Stromal cell of bone marrow (primary cell): Measurements from ENCODE around the gene MATN3.

ENCODE experiments used
- DNase-seq: peaks from one replicate; pipeline ENCODE4 v3.0.0-alpha.2; 2012; ENCODE audit warnings: low read depth

The MATN3 gene

DNA sequence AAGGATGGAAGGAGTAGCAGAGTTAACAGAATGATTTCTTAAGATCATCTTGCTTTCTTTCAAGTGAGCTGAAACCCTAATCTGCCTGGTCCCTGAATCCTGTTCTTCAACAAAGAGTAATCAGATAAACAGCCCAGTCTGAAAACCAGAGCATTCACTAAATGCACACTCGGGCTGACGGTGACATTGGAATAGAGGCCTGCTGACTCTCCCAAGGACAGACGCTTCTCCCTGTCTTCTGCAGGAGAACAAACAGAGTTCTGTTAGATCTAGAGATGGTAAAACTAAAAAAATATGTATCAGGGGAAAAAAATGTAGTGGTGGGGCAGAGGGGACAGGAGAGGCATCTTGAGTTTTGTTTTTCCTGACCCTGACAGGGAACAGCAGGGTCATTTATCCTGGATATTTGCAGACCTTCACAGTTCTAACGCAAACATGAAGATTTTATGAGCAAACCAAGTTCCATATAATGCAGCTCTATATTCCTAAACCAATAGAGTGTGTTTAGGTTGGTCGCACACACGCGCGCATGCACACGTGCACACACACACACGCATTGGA lies 7.3 kb downstream of the MATN3 start:
- DNase-seq: no peak

DNA sequence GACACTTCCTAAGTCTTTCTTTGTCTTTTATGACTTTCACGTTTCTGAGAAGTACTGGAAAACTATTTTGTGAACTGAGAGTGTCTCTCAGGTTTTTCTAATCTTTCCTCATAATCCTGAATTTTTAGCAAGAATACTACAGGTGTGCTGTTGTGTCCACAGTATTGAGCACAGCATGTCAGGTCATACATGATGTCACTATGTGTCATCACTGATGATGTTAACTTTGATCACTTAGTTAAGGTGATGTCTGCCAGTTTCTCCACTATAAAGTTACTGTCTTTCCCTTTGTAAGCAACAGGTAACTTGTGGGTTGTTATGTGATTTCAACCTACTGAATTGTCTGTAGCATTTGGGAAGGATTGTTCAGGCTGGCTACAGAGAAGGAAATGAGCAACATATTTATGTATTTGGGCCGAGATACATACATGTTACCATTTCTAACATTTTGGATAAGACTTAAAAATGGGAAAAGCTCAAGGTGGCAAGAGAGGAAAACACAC lies 11.1 kb downstream of the MATN3 start:
- DNase-seq: no peak

DNA sequence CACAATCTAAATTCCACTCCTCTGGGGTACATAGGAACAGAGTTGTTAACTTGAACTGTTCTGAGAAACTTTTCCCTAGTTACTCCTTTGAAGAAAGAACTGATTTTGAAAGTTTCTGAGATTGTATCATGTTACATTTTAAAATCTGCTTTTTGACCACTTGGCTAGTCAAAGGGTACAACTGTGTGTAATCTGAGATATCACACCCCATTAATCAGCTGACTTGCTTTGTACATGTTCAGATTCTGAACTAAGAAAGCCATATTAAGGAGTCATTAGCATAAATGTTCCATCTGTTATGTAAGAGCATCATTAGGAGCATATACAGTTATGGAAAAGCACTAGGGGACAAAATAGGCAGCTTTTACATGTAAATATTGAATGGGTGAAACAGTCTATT lies 18.7 kb downstream of the MATN3 start:
- no peak for DNase-seq

DNA sequence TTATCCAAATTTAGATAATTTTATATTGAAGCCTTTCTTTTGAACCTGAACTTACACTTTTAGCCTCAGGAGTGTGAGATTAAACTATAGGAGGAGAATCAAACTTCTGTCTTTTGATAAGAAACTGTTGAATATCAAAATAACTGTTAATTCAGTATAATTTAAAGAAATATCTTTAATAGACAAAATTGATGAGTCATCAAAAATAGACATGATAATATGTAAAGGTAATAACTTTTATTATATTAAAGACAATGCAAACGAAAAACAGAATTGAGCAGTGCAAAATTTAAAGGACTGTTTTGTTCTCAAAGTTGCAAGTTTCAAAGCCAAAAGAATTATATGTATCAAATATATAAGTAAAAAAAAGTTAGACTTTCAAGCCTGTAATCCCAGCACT lies 20.6 kb downstream of the MATN3 start:
- no peak for DNase-seq

DNA sequence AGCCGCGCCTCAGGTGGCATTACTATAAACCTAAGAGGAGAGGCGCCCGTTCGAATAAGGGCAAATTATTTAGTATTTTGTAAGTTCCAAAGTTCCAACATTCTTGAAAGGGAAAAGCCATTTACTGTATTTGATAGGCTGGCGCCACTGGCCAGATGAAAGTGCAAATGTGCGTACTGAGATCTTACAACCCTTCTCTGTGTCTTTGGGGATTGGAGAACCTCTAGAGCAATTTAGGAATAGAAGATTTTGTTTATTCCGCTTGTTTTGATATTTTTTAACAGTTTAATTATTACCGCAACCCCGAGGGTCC lies 22.1 kb downstream of the MATN3 start:
- no peak for DNase-seq

DNA sequence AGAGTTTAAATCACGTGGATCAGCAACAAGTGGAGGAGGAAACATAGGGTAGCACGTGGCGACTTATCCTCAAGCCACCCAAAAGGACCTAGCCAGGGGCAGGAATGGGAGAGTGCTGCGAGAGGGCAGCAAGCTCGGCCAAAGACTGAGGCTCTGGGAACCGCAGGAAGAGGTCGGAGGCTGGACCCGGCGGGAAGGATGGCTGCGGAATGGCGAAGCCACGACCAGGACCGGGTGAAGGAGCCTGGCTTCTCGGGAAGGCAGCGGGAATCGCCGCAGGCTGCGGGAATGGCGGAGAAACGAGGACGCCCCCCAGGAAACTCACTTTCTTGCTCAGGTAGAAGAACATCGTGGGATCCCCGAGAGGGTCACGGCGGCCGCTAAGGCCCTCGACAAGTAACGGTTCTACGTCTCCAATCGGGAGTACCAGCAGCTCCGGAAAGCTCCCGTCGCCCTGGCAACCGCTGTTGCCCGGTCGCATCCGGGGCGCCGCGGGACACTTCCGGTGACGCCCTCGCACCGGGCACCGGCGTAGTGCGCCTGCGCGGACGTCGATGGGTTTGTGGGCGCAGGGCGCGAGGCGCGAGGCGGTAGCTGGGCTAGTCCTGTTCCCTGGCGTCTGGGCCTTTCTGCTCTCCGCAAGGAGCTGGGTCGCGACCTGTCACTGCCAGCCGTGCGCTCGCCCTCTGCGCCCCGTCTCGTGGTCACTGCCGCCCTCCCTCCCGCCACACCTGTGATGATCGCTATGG lies 22.6 kb downstream of the MATN3 start, which contains the start of gene WDR35:
WDR35 (minus strand) TSS at position 439 of the 749 bp plus-strand sequence; CDS start at position 349, 90 bp downstream.
- DNase-seq: peak; percentile 82

DNA sequence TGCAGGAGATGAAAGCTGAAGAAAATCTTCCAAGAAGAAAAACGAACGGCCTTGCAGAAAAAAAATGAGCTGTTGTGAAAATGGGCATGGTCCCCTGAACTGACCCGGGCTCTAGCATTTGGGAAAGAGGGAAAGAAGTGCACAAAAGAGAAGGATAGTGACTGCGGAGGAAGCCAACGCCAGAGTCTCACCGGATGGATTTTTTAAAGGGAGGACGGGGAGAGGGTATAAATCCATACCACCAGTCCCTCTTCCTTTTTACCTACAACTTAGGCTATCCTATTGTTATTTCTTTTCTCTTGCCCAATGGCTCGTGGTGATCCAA lies 23.2 kb downstream of the MATN3 start:
- DNase-seq: no peak

DNA sequence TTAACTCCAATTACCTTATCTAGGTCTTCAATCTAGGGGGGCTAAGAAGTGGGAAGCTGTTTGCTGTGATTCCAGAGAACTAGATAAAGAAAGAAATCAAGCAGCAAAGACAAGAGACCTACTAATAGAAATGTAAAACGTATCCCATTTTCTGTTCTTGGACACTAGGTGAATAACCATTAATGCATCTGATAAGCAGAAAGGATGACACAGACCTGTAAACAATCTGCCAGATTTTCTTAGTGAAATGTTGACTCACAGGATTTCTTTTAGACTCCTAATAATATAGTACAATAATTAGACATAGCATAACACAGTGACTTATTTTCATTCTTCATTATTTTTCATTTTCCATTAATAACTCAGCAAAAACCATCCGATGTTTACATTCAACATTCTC lies 23.9 kb downstream of the MATN3 start:
- no peak for DNase-seq

DNA sequence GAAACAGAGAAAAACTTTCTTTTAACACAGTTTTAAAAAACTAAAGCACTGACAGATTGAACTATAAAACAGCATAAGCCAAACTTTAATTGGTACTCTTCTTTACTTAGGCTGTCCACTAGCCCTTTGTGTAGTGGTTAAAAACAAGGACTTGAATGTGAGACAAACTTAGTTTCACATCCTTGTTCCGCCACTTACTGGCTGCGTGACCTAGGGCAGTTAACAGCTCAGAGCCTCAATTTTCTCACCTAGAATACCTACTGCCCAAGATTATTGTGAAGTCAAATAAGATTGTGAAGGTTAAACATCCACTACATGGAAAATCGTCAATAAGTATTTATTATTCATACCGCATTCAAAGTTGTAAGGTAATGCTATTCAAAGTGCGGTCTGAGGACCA lies 24.5 kb downstream of the MATN3 start:
- no peak for DNase-seq

DNA sequence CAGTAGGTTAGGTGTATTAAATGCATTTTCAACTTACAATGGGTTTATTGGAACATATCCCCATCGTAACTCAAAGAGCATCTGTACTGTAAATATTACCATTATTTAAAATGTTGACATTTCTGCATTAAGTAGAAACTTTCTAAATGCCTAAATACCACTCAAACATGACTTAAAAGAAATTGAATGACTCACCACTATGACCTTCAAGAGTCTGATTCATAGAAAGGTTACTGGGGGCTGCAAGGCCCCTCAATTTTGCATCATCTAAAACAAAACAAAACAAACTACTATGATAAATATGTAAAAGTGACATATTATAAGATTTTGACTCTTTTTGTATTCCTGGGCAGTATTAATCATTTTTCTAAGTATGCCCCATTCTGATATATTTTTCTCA lies 30.2 kb downstream of the MATN3 start:
- no peak for DNase-seq

DNA sequence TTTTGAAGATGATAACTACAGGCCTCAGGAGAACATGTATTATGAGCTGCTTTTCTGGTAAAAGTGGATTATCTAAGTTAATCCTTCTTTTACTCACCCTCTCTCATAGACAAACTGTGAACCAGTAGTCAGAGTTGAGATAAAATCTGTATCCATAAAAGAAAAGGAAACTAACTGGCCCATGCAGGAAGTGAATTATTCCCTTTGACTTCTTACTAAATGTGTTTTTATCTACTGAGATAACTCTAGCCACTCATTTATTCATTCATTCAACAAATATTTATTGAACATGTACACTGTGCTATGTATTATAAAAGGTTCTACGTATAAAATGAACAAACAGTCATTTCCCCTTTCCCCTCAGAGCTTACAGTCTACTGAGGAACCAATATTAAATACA lies 32.5 kb downstream of the MATN3 start:
- DNase-seq: no peak

DNA sequence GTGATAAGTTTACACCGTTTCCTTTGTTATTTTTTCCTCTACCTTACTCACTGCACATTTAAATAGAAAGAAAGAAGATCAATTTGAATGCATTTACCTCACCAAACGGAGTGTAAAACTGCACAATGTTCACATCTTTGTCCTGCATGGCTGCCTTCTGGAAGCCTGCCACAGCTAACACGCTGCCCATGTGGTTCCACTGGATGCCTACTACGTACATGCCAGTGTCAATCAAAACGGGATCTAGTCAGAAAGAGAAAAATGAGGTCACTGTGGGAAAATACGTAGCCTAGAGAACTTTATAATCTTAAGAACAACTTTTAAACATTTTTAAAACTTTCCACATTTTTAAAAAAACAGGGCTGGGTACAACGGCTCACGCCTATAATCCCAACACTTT lies 39.0 kb downstream of the MATN3 start:
- no peak for DNase-seq

DNA sequence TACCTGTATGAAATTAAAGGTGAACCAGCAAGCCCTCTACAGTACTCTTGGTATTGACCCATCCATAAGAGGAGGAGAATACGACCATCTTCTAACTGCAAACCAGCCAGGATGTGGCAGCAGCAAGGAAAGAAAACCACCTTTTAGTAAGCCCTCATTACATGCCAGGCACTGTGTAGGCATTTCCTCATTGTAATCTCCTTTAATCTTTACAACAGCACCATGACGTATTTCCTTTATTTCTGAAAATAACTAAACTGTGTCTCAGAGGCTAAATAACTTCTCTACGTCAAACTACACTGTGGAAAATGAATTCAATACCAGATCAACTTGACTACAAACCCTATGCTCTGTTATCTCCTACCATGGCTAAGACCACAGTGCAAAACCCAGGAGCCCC lies 40.8 kb downstream of the MATN3 start:
- DNase-seq: no peak

DNA sequence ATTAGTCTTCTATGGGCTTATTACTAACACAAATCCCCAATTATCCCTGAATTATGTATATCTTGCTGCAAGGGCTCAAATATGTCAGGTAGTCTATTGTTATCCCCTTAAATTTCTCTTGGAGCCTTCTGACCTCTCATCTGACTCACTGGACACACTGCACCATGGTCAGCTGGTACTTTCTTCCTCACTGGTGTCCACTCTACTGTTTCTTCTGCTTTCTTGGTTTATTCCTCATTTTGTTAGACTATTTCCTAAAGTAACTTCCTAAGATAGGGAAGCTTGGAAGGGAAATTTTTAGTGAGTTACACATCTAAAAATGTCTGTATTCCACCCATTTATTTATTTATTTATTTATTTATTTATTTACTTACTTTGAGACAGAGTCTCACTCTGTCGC lies 49.1 kb downstream of the MATN3 start:
- DNase-seq: no peak

DNA sequence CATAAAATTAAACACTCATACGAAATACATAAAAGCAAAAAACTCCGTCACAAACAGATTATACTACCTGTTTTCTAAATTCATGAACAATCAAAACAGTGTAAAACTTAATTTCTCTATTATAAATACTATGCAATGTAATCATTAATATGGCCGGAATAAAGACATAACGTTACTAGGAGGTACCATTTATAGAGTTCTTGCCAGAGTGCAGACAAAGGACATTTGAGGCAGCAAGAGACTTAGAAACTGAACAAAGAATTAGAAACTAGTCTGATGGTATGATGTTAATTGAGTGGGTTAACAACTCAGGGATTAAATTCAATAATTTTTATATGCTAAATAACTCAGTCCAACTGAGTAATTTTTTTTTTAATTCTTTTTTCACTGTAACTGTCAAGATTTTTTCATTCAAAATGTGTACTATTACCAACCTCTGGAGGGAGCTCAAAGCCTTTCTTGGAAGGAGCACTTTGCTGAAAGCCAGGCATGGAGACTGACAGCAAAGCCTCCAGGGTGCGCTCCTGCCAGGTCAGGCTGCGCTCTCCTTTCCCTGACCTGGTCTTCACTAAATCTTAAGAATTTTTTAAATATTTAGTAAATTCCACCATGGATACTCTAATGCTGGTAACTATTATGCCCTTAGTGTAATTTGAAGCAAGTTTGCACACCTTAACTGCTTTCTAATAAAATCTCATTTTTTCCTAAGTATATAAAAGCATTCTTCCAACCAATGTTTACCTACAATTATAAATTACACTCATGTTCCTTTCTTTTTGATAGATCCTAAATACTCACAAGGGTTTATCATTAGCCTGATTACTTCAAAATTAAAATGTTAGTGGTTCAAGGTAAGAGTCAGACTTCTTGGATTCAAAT lies 56.7 kb downstream of the MATN3 start:
- DNase-seq: peak; percentile 50

DNA sequence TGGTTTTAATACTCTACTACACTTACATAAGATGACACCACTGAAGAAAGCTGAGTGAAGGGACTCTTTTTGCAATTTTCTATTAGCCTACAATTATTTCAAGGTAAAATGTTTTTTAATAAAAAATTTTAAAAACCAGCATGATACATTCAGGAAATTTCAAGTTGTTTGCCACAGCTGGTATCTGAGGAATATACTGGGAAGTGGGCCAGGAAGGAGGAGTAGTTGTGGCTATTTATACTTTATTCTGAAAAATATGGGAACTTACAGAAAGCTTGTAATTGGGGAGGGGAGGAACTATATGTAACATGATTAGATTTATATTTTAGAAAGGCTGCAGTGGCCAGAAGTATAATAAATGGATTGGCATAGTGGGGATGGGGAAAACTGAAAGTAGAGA lies 63.4 kb downstream of the MATN3 start:
- DNase-seq: peak; percentile 58

DNA sequence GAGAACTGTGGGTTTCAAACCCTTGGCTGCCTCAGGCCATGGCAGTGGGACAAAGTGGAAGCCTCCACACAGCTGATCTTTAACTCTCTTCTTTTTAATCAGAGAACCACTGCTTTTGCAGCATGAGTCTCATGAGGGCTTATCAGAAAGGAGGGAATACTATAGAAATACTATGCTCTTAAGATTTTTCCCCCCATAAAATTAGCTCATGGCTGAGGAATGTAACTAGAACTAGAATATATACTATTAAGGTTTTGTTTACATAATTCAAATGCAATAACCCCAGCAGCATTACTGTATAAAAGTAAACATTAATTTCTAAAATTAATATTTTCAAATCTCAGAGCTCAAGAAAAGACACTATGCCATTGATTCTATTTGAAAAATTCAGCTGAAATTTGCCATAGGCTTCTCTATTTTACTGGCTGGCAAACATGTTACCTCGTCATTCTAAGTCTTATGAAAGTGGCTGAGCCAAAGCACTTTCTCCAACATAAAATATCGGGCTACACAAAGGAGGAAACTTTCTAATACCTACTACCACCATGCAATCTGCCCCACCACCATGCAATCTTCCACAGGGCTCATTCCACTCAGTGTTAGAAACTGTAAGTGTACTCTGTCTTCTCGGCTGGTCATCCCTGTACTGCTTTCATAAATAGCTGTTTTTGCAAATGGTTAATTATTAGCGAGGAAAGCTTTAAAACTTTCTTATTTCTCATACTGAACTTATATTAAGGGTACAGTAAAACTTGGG lies 65.1 kb downstream of the MATN3 start:
- no peak for DNase-seq

DNA sequence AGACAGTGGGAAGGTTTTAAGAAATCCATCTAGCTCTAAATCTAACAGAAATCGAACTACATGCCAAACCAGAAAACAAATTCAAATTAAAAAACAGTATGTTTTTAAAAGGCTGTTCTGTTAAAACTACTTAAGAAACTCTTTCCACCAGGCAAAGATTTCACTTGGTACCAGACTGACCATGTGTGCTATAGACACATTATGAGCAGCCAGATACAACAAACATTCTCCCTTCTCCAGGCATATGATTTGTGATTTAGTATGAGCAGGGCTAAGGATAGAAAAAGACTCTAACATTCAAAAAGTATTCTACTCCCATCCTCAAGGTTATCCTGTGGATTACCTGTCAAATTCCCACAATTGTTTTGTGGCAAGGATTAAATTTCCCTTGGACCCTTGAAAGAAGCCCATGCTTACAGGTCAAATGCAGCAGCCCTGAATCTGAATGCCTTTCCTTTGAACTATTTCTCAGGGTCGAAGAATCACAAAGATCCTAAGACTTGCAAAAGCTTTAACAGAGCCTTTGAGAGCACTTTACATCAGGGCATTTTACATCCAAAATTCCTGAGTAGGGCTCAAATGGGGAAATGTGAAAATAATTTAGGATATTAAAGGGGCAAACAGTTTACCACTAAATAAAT lies 68.1 kb downstream of the MATN3 start:
- DNase-seq: no peak

DNA sequence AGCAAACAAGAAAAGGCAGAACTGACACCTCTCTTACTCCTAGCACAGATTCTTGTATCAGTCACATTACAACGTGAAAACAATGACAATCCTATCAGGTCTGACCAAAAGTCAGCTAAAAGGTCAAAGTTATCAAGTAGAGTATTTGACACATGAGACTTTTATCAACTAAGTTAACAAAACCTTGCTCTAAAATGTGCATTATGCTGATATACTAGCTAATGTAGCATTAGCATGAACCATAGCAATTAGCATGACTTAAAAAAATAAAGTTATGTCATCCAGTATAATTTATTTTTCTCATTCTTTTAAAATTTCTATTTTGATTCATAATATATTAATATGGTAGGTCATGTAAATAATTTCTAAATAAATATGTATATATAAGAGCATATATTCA lies 69.3 kb downstream of the MATN3 start:
- DNase-seq: no peak

DNA sequence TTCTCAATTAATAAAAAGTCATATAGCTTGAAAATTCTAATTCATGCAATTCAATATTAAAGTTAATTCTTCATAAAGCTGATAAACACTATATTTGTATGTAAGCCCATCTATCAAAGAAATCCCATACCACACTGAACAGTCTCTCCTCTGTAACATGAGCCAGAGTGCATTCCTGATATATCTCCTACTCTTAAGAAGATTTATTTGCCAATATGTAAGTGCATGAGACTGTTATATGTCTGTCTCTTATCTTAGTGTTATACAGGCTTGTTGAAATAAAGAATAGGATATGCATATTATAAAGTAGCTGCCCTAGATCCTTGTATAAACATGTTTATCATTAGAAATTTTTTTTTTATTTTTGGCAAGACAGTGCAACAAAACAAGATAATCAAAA lies 70.3 kb downstream of the MATN3 start:
- no peak for DNase-seq
